Heart left ventricle (tissue), 16 donors: ENCODE data around the gene IKBKG. TPM values are rescaled to one million over a fixed set of nuclear protein-coding genes. Genes with fewer than 3 reads are reported as not detected.

Experiments
- ATAC-seq, 4 donors: fragments of 200-7000 bp; cut with Tn5 transposase; one replicate each; pipeline ENCODE4 v1.9.1; 2020 to 2022; ENCODE audit warnings: moderate library complexity in 4 of 4, mild to moderate bottlenecking in 3 of 4, moderate number of reproducible peaks in 1 of 4
- DNase-seq, 5 donors: peaks; one replicate each; pipeline ENCODE4 v3.0.0-alpha.2; 2020
- H3K27ac ChIP-seq, 12 donors: fragments of 200-600 bp; sonication (generic) in 4 of 12; one replicate each; pipeline versions ENCODE4 v1.5.0 to v1.8.0; 2016 to 2022; ENCODE audit warnings: mild to moderate bottlenecking in 2 of 12
- H3K27me3 ChIP-seq, 9 donors: fragments of 200-600 bp; sonication (generic) in 2 of 9; one replicate each; pipeline versions ENCODE4 v1.5.1 to v1.8.0; 2016 to 2022; ENCODE audit warnings: mild to moderate bottlenecking in 3 of 9
- H3K36me3 ChIP-seq, 9 donors: fragments of 200-600 bp; sonication (generic) in 2 of 9; one replicate each; pipeline versions ENCODE4 v1.5.0 to v1.8.0; 2018 to 2022; ENCODE audit warnings: mild to moderate bottlenecking in 2 of 9
- H3K4me1 ChIP-seq, 12 donors: fragments of 200-600 bp; sonication (generic) in 4 of 12; one replicate each; pipeline versions ENCODE4 v1.5.0 to v1.8.0; 2016 to 2022; ENCODE audit warnings: mild to moderate bottlenecking in 3 of 12
- H3K4me3 ChIP-seq, 12 donors: fragments of 200-600 bp; sonication (generic) in 4 of 12; one replicate each; pipeline versions ENCODE4 v1.5.0 to v1.8.0; 2017 to 2022; ENCODE audit warnings: mild to moderate bottlenecking in 9 of 12, moderate library complexity in 4 of 12
- H3K9me3 ChIP-seq, 12 donors: fragments of 200-600 bp; sonication (generic) in 4 of 12; one replicate each; pipeline versions ENCODE4 v1.5.0 to v1.8.0; 2016 to 2022; ENCODE audit warnings: mild to moderate bottlenecking in 1 of 12
- POLR2A ChIP-seq, 2 donors: fragments of 450-650 bp; IDR thresholded peaks; one replicate each; pipeline ENCODE4 v1.6.1; 2017; ENCODE audit warnings: antibody characterized with exemption in 2 of 2, mild to moderate bottlenecking in 2 of 2, moderate library complexity in 2 of 2
- WGBS, 4 donors: extraction: QIAGEN DNeasy Blood & Tissue Kit in 2 of 4; methylation state at CpG; one replicate each; pipeline versions ENCODE4 v1.1.5 to v1.1.7; 2013 to 2018; 5-methylcytosine and 5-hydroxymethylcytosine counted together
- intact Hi-C, 10 donors: fragments of 100-400 bp; cut with DNase I; formaldehyde crosslinking; loops; one replicate each; pipeline versions ENCODE4 v1.11.1 to v1.14.2; 2022
- polyA plus RNA-seq, 2 donors: library from polyadenylated mRNA; stranded (reverse); fragments of 200-250 nt; gene quantifications; one replicate each; pipeline ENCODE4 v1.2.3, GENCODE V29; 2013
- total RNA-seq, 9 donors: library from RNA; depleted of rRNA in 2 of 9; stranded (reverse); fragments of >200 nt in 2 of 9; fragmentation: NEBNext Ultra II Directional in 3 of 9; extraction: Animal tissue kit (Norgen Biotek cat#: 25700) in 3 of 9; gene quantifications; one replicate each; pipeline versions ENCODE4 v1.1.0 to v1.2.4, GENCODE V29; 2016 to 2023
- TF ChIP-seq, protein P1 (sequence below), 12 donors: fragments of 200-600 bp; sonication (generic) in 4 of 12; IDR thresholded peaks; one replicate each; pipeline versions ENCODE4 v1.5.0 to v1.8.0; 2018 to 2022; ENCODE audit warnings: antibody characterized with exemption in 12 of 12, mild to moderate bottlenecking in 5 of 12
- donor health status: ischemic (EF 13 %, LVEDD 7.1; RV severe dilation, severe dysfunction).
- donor health status: healthy with polysubstance abuse.
- donor health status: DM: no; HTN: yes; CAD: no.
- donor health status: DM: no; HTN: no; CAD: no.
- donor health status: ischemic (EF 25% LVEDD 6.9; RV normal size, moderate dysfunction).
- donor health status: ischemic (EF 25% LVEDD 5.7; RV mildly dilated, moderate dysfunction).
- donor health status: healthy.
- donor health status: DM: yes; HTN: yes; CAD: no.
- donor health status: ischemic (EF 35%, LVEDD 5.7; RV mildly dilated, moderate dysfunction).
- donor health status: nonischemic (EF 11% LVEDD 7.7; RV severe dilation, severe dysfunction).
- donor health status: DM: yes; HTN: yes; CAD: no.
- donor health status: PGD.
- donor health status: ischemic (EF 29% LVEDD 5.4; RV normal size, mild dysfunction).
- donor health status: nonischemic (EF 23%, LVEDD 6.1; RV moderate dilation, normal function).

IKBKG gene
- total and polyA plus RNA-seq, 11 donors = 7.1 to 29.4 (median 15.3) TPM

DNA sequence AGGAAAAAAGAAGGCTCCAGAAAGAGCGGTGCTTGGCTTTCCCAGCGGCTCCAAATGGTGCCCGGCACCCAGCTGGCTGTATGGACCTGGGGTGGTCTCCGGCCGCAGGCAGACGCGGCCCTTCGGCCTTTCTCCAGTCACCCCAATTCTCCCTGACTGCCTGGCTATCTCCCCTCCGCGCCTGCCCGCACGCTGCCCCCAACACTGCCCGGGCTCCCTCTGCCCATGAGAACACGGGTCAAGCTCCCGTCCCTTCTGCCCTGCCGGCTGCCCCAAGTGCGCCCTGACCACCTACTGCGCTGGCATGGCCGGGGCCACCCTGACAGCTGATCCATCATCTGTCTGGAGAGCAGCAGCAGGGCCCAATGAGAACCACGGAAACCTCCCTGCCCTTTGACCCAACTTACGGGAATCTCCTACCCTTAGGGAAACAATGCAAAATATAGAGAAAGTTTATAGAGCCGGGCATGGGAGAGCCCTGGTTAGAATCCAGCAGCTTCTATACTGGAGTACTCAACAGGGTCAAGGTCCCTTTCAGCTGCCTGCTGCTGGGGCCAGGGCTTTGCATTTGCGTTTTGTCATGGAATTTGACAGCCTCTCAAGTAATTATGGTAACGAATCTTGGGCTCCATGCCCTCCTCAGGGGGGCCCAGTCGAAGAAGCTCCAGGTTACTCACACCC lies 30.2 kb upstream of the IKBKG start:
- Histone ChIP-seq H3K27me3 (peaks cover 0 to 5% (median 0%) of the 10 kb centered on the region in 9 donors), H3K27ac (peak overlapping the region; percentile 85 to 98 (median 92)), H3K9me3 (no peaks in the 10 kb centered on the region), H3K36me3 (no peaks in the 10 kb centered on the region), H3K4me3 (peak overlapping the region in 9 of 12 donors; percentile 45 to 97 (median 77)), H3K4me1 (peaks cover 0 to 28% (median 8%) of the 10 kb centered on the region in 12 donors)
- 40 to 59% (median 48%) methylated on average over 14 to 25 of the region's 25 CpGs for WGBS, 4 donors
- ATAC-seq (peak in 2 of 4 donors; percentile 0 to 1), DNase-seq (no peak)
- intact Hi-C loops = loop anchor here in 2 of 10 donors (2.0 to 5.0 kb wide), 4 partner anchors 26 to 120 kb away; partner anchors contain the start of genes GDI1 (in 1 of the 2), LAGE3 (in 1 of the 2), RPL10 (in 1 of the 2) and SLC10A3 (in 1 of the 2)
- no peak for TF ChIP-seq POLR2A (IDR thresholded peaks at IDR 0.05)
- TF ChIP-seq, protein P1, sequence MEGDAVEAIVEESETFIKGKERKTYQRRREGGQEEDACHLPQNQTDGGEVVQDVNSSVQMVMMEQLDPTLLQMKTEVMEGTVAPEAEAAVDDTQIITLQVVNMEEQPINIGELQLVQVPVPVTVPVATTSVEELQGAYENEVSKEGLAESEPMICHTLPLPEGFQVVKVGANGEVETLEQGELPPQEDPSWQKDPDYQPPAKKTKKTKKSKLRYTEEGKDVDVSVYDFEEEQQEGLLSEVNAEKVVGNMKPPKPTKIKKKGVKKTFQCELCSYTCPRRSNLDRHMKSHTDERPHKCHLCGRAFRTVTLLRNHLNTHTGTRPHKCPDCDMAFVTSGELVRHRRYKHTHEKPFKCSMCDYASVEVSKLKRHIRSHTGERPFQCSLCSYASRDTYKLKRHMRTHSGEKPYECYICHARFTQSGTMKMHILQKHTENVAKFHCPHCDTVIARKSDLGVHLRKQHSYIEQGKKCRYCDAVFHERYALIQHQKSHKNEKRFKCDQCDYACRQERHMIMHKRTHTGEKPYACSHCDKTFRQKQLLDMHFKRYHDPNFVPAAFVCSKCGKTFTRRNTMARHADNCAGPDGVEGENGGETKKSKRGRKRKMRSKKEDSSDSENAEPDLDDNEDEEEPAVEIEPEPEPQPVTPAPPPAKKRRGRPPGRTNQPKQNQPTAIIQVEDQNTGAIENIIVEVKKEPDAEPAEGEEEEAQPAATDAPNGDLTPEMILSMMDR (IDR thresholded peaks at IDR 0.05) = no peak

DNA sequence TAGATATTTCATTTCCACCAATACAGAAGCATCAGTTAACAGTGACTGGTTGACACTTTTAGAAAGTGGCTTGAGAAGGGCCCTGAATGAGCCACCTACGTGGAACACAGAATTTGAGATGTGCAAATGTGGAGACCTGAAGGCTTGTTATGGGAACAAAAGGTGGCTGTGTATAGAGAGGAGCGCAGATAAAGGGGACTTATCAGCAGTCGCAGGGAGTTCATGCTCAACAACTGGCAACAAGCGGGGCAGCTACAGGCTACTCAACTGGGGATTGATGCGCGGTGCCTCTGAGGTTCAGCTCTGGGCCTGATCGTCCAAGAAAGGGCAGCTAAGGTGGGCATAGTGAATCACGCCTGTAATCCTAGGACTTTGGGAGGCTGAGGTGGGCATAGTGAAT lies 28.0 kb upstream of the IKBKG start:
- DNase-seq (no peak), ATAC-seq (no peak)
- no peaks in the 10 kb centered on the region for H3K9me3 ChIP-seq
- TF ChIP-seq, protein P1 (IDR thresholded peaks at IDR 0.05) = no peak
- TF ChIP-seq POLR2A (IDR thresholded peaks at IDR 0.05) = no peak
- 89 to 95% (median 90%) methylated on average over 8 of the region's 8 CpGs for WGBS, 4 donors
- H3K4me1 ChIP-seq = peaks cover 0 to 24% (median 8%) of the 10 kb centered on the region in 12 donors
- H3K27ac ChIP-seq = no peak overlapping the region
- peaks cover 0 to 5% (median 0%) of the 10 kb centered on the region in 9 donors for H3K27me3 ChIP-seq
- intact Hi-C loops = loop anchor here in 2 of 10 donors (5.0 kb wide), 3 partner anchors 42 to 122 kb away; partner anchors contain the start of genes GDI1 (in 1 of the 2), LAGE3 (in 1 of the 2) and RPL10 (in 1 of the 2)
- H3K4me3 ChIP-seq = no peak overlapping the region
- no peaks in the 10 kb centered on the region for H3K36me3 ChIP-seq

DNA sequence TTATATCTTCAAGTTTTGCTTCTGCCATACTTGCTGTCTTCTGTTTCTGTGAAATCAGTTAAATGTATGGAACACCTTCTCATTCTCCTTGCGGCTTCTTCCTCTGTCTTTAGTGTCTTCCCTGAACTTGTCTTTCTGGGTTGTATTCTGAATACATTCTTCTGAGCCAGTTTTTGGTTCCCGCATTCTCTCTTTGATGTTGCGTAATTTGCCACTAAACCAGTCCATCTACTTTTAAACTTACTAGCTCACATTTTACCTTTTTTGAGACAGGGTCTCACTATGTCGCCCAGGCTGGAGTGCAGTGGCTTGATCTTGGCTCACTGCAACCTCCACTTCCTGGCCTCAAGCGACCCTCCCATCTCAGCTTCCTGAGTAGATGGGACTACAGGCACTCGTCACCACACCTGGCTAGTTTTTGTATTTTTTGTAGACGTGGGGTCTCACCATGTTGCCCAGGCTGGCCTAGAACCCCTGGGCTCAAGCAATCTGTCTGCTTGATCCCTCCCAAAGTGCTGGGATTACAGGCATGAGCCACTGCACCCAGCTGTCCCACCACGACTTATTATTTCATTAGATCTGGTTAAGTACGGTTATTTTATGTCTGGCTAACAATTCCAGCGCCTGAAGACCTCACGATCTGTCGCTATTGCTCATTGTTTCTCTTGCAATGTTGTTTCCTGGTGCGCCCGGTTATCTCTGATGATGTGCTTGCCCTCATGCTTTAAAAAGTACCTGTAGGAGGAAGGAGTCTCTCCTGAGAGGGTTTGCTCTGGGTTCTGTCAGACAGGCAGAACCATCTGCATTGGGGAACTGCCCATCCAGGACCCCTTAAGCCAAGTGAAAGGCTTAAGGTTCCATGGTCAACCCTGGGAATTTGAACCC lies 21.6 kb upstream of the IKBKG start:
- intact Hi-C loops = loop anchor here in 1 of 10 donors (5.0 kb wide), 1 partner anchor 149 kb away; the partner anchor contains the start of gene EMD
- Histone ChIP-seq H3K9me3 (no peaks in the 10 kb centered on the region), H3K27ac (no peak overlapping the region), H3K4me1 (peaks cover 0 to 9% (median 2%) of the 10 kb centered on the region in 12 donors), H3K4me3 (no peak overlapping the region), H3K36me3 (no peaks in the 10 kb centered on the region), H3K27me3 (peaks cover 0 to 11% (median 0%) of the 10 kb centered on the region in 9 donors)
- DNase-seq = no peak
- 82 to 86% (median 84%) methylated on average over 14 of the region's 14 CpGs for WGBS, 4 donors
- ATAC-seq = no peak
- TF ChIP-seq, protein P1 (IDR thresholded peaks at IDR 0.05) = no peak
- no peak for TF ChIP-seq POLR2A (IDR thresholded peaks at IDR 0.05)
